ENCODE results near the gene CTDSP2.
A peak's percentile ranks its signal among the peaks of the same experiment; 100 is the strongest.
"Not testable (repeated sequence)": the region's sequence is repeated elsewhere in the genome, so short reads cannot be mapped to it uniquely, and the experiment has no call there.

Gene CTDSP2

DNA sequence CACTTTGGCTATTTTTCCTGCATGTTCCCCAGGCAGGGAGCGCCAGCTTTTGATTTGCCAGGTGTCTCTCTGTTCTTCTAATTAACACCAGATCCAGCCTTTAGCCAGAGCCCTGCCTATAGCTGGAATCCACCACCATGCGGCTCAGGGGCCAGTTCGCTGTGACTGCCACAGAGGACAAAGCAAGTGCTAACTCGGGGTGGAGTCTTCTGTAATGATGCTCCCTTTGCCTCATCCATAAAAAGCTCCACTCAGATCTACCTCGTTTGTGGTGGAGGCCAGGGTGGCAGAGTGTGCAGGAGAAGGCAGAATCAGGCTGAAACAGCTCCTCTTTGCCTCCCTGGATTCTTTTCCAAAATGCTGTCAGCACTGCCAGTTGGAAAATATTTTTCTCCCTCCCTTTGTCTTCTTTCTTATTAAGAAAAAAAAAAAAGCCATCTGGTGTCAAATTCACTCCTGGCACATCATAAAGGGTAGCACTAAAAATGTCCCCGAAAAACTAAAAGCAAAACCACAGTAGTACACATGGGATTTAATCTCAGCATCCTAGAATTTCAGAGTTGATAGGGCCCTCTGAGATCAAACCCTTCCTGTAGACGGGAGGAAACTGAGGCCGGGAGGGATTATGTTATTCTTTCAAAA, 18.0 kb upstream of the CTDSP2 start:
- Histone ChIP-seq H3K4me3 (ENCODE audit: low read depth, low read length) (peak overlapping the region; percentile 73), H3K27ac (ENCODE audit: low read depth, low read length) (peak overlapping the region; percentile 92), H3K79me2 (ENCODE audit: control insufficient read depth, insufficient read depth, low read length, unreplicated experiment) (no peaks in the 10 kb centered on the region), H3K27me3 (ENCODE audit: insufficient read depth, low read length) (no peaks in the 10 kb centered on the region; the same call in 1 of the 2 replicates), H2AFZ (ENCODE audit: low read length, unreplicated experiment) (peak overlapping the region; percentile 11), H3K36me3 (ENCODE audit: insufficient read depth, low read length) (no peaks in the 10 kb centered on the region), H3K4me1 (ENCODE audit: control insufficient read depth, insufficient read depth, low read length, unreplicated experiment) (peaks cover 22% of the 10 kb centered on the region)

DNA sequence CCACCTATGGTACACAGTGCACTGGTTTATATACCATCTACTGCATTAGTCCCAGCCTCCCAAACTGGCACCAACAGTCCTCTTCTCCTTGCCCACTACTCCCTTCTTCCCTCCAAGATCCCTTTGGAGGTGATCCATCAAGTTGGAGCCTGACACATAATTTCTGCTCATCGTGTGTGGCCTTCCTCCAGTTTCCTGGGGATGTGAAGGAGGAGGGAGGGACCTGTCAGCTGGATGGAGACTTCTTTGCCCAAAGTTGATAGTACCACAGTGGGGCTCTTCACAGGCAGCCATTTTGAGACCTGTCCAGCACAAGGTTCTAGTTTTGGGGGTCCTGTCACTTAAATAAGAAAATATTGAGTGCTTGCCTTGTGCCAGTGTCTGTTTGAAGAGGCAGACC, 17.1 kb upstream of the CTDSP2 start:
- no peak overlapping the region for H3K4me3 ChIP-seq (ENCODE audit: low read depth, low read length)
- H3K79me2 ChIP-seq (ENCODE audit: control insufficient read depth, insufficient read depth, low read length, unreplicated experiment) = no peaks in the 10 kb centered on the region
- H3K36me3 ChIP-seq (ENCODE audit: insufficient read depth, low read length) = no peaks in the 10 kb centered on the region
- no peaks in the 10 kb centered on the region; the same call in 1 of the 2 replicates for H3K27me3 ChIP-seq (ENCODE audit: insufficient read depth, low read length)
- H3K27ac ChIP-seq (ENCODE audit: low read depth, low read length) = no peak overlapping the region; the same call in 1 of the 2 replicates
- peaks cover 22% of the 10 kb centered on the region for H3K4me1 ChIP-seq (ENCODE audit: control insufficient read depth, insufficient read depth, low read length, unreplicated experiment)
- peak overlapping the region; percentile 10 for H2AFZ ChIP-seq (ENCODE audit: low read length, unreplicated experiment)

DNA sequence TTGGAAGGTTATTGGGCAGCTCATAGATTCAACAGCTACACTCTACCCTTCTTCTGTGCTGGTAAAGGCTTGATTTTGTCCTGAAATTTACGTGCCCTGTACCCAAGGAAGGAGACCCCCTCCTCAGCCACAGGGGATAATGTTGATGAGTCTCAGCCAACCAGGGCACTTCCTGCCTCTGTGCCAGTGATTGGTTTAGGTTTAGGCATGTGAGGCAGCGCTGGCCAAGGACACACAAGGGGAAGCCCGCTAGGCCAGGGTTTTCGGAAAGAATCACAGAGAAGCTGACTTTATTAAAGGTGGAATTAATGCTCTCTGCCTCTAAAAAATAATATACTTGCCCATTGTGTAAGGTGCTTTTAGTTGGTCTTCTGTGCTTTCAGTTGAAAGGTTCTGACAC, 15.4 kb upstream of the CTDSP2 start:
- Histone ChIP-seq H3K36me3 (ENCODE audit: insufficient read depth, low read length) (no peaks in the 10 kb centered on the region), H3K79me2 (ENCODE audit: control insufficient read depth, insufficient read depth, low read length, unreplicated experiment) (no peaks in the 10 kb centered on the region), H3K27me3 (ENCODE audit: insufficient read depth, low read length) (no peaks in the 10 kb centered on the region; the same call in 1 of the 2 replicates), H3K4me1 (ENCODE audit: control insufficient read depth, insufficient read depth, low read length, unreplicated experiment) (peaks cover 22% of the 10 kb centered on the region), H3K27ac (ENCODE audit: low read depth, low read length) (no peak overlapping the region), H2AFZ (ENCODE audit: low read length, unreplicated experiment) (no peak overlapping the region), H3K4me3 (ENCODE audit: low read depth, low read length) (no peak overlapping the region)

DNA sequence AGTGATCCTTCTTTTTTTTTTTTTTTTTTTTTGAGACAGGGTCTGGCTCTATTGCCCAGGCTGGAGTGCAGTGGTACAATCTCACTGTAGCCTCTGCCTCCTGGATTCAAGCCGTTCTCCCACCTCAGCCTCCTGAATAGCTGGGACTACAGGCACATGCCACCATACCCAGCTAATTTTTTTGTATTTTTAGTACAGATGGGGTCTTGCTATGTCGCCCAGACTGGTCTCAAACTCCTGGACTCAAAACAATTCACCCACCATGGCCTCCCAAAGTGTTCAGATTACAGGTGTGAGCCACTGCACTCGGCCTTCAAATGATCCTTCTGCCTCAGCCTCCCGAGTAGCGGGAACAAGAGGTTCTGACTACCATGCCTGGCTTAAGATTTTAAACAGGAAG, 14.4 kb upstream of the CTDSP2 start:
- peaks cover 20% of the 10 kb centered on the region for H3K4me1 ChIP-seq (ENCODE audit: control insufficient read depth, insufficient read depth, low read length, unreplicated experiment)
- H3K4me3 ChIP-seq (ENCODE audit: low read depth, low read length); H2AFZ ChIP-seq (ENCODE audit: low read length, unreplicated experiment); H3K79me2 ChIP-seq (ENCODE audit: control insufficient read depth, insufficient read depth, low read length, unreplicated experiment); H3K27me3 ChIP-seq (ENCODE audit: insufficient read depth, low read length); H3K36me3 ChIP-seq (ENCODE audit: insufficient read depth, low read length); H3K27ac ChIP-seq (ENCODE audit: low read depth, low read length): not testable (repeated sequence)

DNA sequence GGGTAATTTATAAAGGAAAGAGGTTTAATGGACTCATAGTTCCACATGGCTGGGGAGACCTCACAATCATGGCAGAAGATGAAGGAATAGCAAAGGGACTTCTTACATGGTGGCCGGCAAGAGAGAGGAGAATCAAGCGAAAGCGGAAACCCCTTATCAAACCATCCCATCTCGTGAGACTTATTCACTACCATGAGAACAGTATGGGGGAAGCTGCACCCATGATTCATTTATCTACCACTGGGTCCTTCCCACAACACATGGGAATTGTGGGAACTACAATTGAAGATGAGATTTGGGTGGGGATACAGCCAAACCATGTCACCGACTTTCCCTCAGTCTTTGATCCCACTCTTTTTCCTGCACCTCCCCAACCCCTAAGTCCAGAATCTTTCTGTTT, 12.6 kb upstream of the CTDSP2 start:
- H3K4me3 ChIP-seq (ENCODE audit: low read depth, low read length) = no peak overlapping the region
- H3K27me3 ChIP-seq (ENCODE audit: insufficient read depth, low read length) = no peaks in the 10 kb centered on the region; the same call in 1 of the 2 replicates
- no peaks in the 10 kb centered on the region for H3K36me3 ChIP-seq (ENCODE audit: insufficient read depth, low read length)
- H3K27ac ChIP-seq (ENCODE audit: low read depth, low read length) = no peak overlapping the region
- no peaks in the 10 kb centered on the region for H3K79me2 ChIP-seq (ENCODE audit: control insufficient read depth, insufficient read depth, low read length, unreplicated experiment)
- H2AFZ ChIP-seq (ENCODE audit: low read length, unreplicated experiment) = no peak overlapping the region
- H3K4me1 ChIP-seq (ENCODE audit: control insufficient read depth, insufficient read depth, low read length, unreplicated experiment) = peaks cover 10% of the 10 kb centered on the region

DNA sequence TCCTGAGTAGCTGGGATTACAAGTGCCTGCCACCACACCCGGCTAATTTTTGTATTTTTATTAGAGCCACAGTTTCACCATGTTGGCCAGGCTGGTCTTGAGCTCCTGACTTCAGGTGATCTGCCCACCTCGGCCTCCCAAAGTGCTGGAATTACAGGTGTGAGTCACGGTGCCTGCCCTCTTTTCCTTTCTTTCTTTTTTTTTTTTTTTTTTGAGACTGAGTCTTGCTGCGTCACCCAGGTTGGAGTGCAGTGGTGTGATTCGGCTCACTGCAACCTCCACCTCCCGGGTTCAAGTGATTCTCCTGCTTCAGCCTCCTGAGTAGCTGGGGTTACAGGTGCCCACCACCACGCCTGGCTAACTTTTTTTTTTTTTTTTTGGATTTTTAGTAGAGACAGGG, 11.6 kb upstream of the CTDSP2 start:
- not testable (repeated sequence) for H3K4me3 ChIP-seq (ENCODE audit: low read depth, low read length); H3K27ac ChIP-seq (ENCODE audit: low read depth, low read length); H2AFZ ChIP-seq (ENCODE audit: low read length, unreplicated experiment); H3K79me2 ChIP-seq (ENCODE audit: control insufficient read depth, insufficient read depth, low read length, unreplicated experiment); H3K4me1 ChIP-seq (ENCODE audit: control insufficient read depth, insufficient read depth, low read length, unreplicated experiment); H3K27me3 ChIP-seq (ENCODE audit: insufficient read depth, low read length); H3K36me3 ChIP-seq (ENCODE audit: insufficient read depth, low read length)

DNA sequence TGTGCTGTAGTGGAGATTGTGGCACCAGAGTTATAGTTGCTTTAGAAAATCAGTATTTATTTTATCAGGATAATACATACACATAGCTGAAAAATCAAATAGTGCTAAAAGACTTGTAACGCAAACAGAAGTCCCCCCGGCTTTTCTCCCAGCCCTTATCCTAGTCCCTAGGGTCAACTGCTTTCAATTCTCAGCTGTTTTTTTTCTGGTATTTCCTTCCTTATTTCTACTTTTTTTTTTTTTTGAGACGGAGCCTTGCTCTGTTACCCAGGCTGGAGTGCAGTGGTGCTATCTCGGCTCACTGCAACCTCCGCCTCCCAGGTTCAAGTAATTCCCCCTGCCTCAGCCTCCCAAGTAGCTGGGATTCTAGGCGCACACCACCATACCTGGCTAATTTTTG, 8.4 kb upstream of the CTDSP2 start:
- Histone ChIP-seq H3K36me3 (ENCODE audit: insufficient read depth, low read length) (no peaks in the 10 kb centered on the region), H3K27ac (ENCODE audit: low read depth, low read length) (no peak overlapping the region), H2AFZ (ENCODE audit: low read length, unreplicated experiment) (no peak overlapping the region), H3K4me1 (ENCODE audit: control insufficient read depth, insufficient read depth, low read length, unreplicated experiment) (no peaks in the 10 kb centered on the region), H3K4me3 (ENCODE audit: low read depth, low read length) (no peak overlapping the region), H3K79me2 (ENCODE audit: control insufficient read depth, insufficient read depth, low read length, unreplicated experiment) (no peaks in the 10 kb centered on the region), H3K27me3 (ENCODE audit: insufficient read depth, low read length) (peaks cover 17% of the 10 kb centered on the region)

DNA sequence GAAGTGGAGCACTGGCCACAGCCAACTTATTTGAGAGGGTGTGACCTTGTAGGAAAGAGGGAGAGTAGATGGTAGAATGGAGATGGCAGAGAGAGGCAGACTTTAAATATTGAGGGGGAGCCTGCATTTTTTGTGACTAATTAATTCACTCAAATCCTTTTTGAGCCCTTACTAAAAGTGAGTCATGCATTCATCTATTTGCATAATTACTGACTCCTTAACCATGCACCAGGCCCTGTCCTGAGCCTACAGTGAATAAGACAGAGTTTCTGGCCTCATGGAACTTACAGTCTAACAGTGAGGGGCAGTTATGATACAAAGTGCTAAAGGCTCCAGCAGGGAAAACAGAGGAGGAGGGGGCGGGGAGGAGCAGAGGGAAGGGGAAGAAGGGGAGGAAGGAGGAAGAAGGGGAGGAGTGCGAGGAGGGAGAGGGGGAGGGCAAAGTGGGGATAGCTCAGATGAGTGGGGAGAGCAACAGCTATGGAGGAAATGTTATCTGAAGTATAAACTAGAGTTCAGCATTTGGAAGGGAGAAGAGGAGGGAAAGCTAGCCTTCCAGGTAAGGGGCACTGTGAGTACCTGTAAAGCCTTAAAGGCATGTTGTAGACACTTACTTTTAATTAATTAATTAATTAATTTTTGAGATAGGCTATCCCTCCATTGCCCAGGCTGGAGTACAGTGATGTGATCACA, 7.5 kb upstream of the CTDSP2 start:
- no peaks in the 10 kb centered on the region for H3K36me3 ChIP-seq (ENCODE audit: insufficient read depth, low read length)
- H3K4me1 ChIP-seq (ENCODE audit: control insufficient read depth, insufficient read depth, low read length, unreplicated experiment) = no peaks in the 10 kb centered on the region
- H3K27me3 ChIP-seq (ENCODE audit: insufficient read depth, low read length) = peaks cover 17% of the 10 kb centered on the region
- H3K27ac ChIP-seq (ENCODE audit: low read depth, low read length) = no peak overlapping the region
- no peaks in the 10 kb centered on the region for H3K79me2 ChIP-seq (ENCODE audit: control insufficient read depth, insufficient read depth, low read length, unreplicated experiment)
- no peak overlapping the region for H2AFZ ChIP-seq (ENCODE audit: low read length, unreplicated experiment)
- no peak overlapping the region for H3K4me3 ChIP-seq (ENCODE audit: low read depth, low read length)

DNA sequence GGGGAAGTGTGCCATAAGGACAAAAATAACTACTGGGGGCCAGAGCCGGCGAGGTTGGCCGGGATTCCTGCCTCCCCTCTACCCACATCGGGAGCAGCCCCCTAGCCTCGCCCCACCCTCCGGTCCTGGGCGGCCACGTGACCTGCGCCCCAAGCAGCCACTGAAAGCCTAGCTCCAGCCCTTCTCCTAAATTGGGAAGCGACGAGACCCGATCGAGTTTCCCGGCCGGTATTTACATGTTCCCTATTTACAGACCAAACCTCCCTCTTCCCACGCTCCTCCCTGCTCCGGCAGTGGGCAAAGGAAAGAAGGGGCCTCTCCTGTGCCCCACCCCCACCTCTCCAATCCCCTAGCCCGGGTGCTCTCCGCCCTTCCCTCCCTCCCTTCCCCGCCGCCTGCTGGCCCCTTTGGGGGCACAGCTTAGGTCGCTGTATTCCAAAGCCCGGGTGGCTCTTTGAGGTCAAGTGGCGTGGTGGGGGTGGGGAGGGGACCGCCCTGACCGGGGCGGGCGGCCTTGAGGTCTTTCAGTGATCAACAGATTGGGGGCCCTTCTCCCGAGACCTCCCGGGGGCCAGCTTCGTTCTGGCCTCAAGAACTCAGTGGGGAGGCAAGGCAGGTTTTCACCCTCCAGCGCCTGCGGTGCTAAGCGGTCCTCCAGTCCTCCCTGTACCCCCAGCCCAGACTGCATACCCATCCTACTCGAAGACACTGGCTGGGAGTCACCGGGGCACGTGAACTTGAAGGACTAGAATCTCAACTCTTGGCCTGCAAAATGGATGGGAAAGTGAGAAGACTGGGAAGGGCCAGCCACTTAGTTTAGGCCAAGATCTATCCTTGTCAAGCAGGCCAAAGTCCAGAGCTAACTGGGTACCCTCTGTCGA, 6.3 kb upstream of the CTDSP2 start:
- H3K4me3 ChIP-seq (ENCODE audit: low read depth, low read length) = no peak overlapping the region
- H3K27me3 ChIP-seq (ENCODE audit: insufficient read depth, low read length) = peaks cover 17% of the 10 kb centered on the region
- H3K79me2 ChIP-seq (ENCODE audit: control insufficient read depth, insufficient read depth, low read length, unreplicated experiment) = no peaks in the 10 kb centered on the region
- H3K27ac ChIP-seq (ENCODE audit: low read depth, low read length) = no peak overlapping the region
- no peak overlapping the region for H2AFZ ChIP-seq (ENCODE audit: low read length, unreplicated experiment)
- H3K36me3 ChIP-seq (ENCODE audit: insufficient read depth, low read length) = no peaks in the 10 kb centered on the region
- H3K4me1 ChIP-seq (ENCODE audit: control insufficient read depth, insufficient read depth, low read length, unreplicated experiment) = no peaks in the 10 kb centered on the region

DNA sequence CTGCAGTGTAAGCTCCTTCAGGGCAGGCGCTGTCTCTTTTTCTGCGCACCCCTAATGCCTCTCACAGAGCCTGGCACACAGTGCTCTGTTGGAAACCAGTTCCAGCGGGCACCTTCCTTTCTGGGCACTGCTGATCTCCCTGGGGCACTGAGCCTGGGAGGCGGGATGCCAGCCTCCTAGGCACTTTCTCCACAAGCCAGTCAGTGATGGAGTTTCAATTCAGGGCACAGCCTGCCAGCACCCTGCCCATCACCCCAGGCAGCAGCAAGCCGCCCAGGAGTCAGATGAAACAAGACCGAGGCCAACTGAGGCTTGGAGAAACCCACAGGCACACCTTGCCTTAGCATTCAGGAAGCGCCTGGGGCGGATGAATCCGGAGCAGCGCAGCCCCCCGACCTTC, 5.7 kb upstream of the CTDSP2 start:
- no peak overlapping the region for H3K27ac ChIP-seq (ENCODE audit: low read depth, low read length)
- no peaks in the 10 kb centered on the region for H3K36me3 ChIP-seq (ENCODE audit: insufficient read depth, low read length)
- H3K4me3 ChIP-seq (ENCODE audit: low read depth, low read length) = no peak overlapping the region
- peaks cover 17% of the 10 kb centered on the region for H3K27me3 ChIP-seq (ENCODE audit: insufficient read depth, low read length)
- no peaks in the 10 kb centered on the region for H3K79me2 ChIP-seq (ENCODE audit: control insufficient read depth, insufficient read depth, low read length, unreplicated experiment)
- H3K4me1 ChIP-seq (ENCODE audit: control insufficient read depth, insufficient read depth, low read length, unreplicated experiment) = no peaks in the 10 kb centered on the region
- no peak overlapping the region for H2AFZ ChIP-seq (ENCODE audit: low read length, unreplicated experiment)

Data from ACC112 (cell line).